WI38 (cell line): Measurements from ENCODE around the gene TRIM33.
"Not testable (repeated sequence)": the region's sequence is repeated elsewhere in the genome, so short reads cannot be mapped to it uniquely, and the experiment has no call there.

Source experiments
- H3K4me3 ChIP-seq: 2 replicates; pipeline ENCODE4 v1.5.1; 2011; ENCODE audit warnings: low read depth, mild to moderate bottlenecking, control low read depth, low read length
- TF ChIP-seq, protein P1 (sequence below): IDR thresholded peaks from 2 replicates; pipeline ENCODE4 v1.5.1; 2012; ENCODE audit warnings: low read depth, mild to moderate bottlenecking, control low read depth, low read length

TRIM33 gene

DNA sequence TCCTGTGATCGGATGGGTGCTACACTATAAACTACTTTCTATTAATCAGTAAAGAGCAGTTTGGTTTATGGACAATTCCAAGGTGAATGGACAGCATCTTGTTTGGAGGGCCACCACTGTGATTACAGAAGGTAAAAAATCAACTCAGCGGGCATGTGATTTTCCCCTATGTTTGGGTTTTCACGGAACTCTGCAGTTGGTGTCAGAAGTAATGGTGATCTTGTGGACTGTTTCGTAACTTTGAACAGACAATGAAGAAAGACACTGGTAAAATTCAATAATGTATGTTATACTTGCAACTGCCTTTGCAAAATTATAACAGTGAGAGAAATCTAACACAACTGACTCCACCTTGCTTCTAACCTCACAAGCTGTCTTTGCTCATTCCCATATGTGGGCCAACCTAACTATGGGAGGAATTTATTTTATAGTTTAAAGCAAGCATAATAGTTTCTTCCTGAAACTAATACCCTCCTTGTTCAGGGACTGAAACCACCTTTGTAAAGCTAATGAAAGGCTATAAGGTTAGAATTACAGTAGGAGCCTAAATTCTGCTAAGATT, 53.2 kb downstream of the TRIM33 start:
- TF ChIP-seq, protein P1, sequence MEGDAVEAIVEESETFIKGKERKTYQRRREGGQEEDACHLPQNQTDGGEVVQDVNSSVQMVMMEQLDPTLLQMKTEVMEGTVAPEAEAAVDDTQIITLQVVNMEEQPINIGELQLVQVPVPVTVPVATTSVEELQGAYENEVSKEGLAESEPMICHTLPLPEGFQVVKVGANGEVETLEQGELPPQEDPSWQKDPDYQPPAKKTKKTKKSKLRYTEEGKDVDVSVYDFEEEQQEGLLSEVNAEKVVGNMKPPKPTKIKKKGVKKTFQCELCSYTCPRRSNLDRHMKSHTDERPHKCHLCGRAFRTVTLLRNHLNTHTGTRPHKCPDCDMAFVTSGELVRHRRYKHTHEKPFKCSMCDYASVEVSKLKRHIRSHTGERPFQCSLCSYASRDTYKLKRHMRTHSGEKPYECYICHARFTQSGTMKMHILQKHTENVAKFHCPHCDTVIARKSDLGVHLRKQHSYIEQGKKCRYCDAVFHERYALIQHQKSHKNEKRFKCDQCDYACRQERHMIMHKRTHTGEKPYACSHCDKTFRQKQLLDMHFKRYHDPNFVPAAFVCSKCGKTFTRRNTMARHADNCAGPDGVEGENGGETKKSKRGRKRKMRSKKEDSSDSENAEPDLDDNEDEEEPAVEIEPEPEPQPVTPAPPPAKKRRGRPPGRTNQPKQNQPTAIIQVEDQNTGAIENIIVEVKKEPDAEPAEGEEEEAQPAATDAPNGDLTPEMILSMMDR, result no peak
- H3K4me3 ChIP-seq, result no peak overlapping the region

DNA sequence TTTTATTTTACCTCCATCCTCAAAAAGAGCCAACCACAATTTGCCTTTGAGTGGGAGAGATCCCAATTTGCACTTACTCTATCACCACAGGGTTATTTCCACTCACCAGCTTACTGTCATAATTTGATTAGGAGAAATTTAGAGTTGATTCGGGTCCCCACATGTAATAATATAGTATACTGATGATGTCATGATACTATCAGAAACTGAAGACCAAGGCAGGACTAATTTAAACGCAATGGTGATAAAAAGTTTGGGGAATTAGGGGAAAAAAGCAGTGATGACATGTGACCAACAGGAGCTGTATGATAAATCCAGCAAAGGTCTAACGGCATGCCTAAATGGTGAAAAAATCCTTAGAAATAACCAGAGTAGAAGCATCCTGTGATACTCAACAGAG, 54.4 kb downstream of the TRIM33 start:
- no peak overlapping the region for H3K4me3 ChIP-seq
- TF ChIP-seq, protein P1, result no peak

DNA sequence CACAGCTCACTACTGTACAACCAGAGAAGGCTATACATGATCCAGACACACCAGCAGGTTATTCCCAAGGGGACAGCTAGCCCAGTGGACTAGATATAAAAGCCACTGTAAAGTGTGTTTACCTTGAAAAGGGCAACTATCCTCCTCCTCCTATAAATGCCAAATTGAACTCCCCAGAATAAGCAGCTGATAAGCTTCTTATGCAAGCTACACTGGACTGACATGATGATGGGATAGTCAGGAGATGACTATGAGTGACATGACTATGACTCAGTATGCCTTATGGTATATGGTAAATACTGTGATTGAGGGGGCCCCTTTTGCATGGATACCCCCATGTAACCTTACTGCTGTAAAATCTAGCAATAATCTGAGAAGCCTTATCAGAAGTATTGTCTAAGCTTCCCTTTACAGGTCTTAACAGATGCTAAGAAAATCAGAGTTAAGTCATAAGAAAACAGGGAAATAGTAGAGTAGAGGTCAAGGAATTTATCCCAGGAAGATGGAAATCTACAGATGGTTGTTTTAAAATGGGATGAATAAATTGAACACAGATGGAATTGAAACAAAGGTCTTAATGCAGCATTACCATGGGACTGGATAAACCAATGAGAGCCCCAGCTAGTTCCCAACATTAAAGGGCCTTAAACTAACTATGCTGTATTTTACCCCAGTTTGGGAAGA, 55.8 kb downstream of the TRIM33 start:
- TF ChIP-seq, protein P1, result no peak
- no peak overlapping the region for H3K4me3 ChIP-seq

DNA sequence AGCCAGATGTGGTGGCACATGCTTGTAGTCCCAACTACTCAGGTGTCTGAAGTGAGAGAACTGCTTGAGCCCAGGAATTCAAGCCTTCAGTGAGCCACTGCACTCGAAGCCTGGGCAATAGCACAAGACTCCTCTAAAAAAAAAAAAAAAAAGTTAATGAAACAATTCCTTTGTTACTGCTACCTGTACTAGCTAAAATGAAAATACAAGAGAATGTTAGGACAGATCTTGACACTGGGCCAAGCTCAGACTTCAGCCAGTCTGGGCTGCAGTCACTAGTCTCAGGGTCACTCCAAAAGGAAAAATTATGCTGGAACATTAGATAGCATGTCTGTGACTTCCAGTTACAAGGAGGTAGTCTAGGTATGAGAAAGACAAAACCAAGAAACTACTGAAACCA, 56.5 kb downstream of the TRIM33 start:
- H3K4me3 ChIP-seq, result no peak overlapping the region
- TF ChIP-seq, protein P1, result no peak

DNA sequence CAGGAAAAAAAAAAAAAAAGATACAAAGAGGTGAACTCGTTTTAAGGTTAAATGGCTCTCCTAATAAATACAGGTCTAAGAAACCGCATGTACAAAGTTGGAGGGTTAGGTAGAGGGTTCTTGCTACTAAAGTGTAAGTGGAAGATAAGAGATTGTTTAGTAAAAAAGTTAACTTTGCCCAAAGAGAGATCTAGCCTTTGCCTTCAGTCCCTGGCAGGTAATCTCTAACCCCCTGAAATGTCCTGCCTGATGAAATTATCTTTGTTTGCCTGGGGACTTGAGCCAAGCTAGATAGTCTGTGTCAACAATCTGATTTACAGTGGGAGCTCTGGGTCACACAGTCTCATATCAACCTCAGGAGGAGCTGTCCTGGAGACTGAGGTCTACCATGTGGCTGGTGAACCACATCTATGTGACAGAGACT, 57.6 kb downstream of the TRIM33 start:
- H3K4me3 ChIP-seq, result no peak overlapping the region
- TF ChIP-seq, protein P1, result no peak

DNA sequence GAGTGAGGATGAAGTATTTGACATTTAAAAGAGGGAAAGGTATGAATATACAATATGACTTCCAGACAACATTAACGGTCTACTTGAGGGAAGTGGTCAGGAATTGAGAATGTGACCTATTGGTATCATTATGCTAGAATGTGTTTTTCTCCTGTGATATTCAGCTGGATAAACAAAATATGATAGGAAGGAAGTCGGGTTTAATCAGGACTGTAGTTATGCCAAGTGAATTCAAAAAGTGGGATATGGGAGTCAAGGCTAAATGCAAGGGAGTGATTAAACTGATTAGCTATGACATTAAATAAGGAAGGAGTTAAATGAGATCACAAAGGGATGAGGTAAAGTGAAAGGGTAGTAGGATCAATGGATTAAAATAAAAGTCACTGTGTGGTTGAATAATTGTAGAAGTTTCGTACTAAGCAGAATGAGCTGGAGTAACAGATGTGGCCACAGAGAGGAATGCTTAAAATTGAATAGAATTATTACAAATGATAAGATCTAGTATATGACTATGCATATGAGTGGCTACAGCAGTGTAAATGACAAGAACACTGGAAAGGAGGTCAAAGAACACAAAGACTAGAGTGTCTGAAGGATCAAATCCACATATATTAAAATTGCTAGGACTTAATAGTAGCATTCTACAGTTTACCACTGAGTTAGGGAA, 62.5 kb downstream of the TRIM33 start:
- TF ChIP-seq, protein P1, result no peak

DNA sequence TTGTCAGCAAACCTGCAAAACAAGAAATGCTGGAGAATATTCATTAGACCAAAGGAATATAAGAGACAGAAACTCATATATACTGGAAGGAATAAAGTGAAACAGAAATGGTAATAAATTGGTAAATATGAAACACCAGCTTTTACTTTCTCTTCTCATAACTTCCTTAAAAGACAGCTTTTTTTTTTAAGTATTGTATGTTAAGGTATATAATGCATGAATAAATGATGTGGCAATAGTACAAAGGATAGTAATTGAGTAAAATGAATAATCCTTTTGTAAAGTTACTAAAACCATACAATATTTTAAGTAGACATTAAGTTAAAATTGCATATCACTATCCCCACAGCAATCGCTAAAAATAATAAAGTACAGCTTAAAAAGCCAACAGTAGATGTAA, 64.8 kb downstream of the TRIM33 start:
- TF ChIP-seq, protein P1, result no peak

More for the DNA sequence above, 62.5 kb downstream of the TRIM33 start:
- H3K4me3 ChIP-seq, result no peak overlapping the region

DNA sequence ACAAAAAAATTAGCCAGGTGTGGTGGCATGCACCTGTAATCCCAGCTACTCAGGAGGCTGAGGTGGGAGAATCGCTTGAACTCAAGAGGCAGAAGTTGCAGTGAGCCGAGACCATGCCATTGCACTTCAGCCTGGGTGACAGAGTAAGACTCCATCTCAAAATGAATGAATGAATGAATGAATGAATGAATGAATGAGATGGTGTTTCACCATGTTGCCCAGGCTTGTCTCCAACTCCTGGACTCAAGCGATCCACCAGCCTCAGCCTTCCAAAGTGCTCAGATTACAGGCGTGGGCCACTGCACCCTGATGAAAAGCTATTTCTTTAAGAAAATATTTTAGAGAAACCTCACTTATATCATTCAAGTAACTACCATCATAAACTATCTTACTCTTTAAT, 67.8 kb downstream of the TRIM33 start:
- not testable (repeated sequence) for H3K4me3 ChIP-seq

More for the DNA sequence above, 64.8 kb downstream of the TRIM33 start:
- H3K4me3 ChIP-seq, result no peak overlapping the region
